OCI-LY7 (cell line): ENCODE measurements around the gene MAP7D1.

Experiments
- EZH2phosphoT487 ChIP-seq: fragments of 200-600 bp; sonication (generic); IDR thresholded peaks from 2 replicates; pipeline ENCODE4 v1.6.1; 2018; ENCODE audit warnings: low read depth, borderline replicate concordance, mild to moderate bottlenecking, mixed run types, antibody characterized with exemption, low read length, moderate library complexity, mixed read lengths
- TF ChIP-seq, protein P1 (sequence below): fragments of 200-600 bp; sonication (generic); conservative IDR thresholded peaks from 2 replicates; pipeline ENCODE4 v1.5.1; 2014; ENCODE audit warnings: mild to moderate bottlenecking, antibody characterized with exemption, low read length, moderate library complexity, mixed read lengths

DNA sequence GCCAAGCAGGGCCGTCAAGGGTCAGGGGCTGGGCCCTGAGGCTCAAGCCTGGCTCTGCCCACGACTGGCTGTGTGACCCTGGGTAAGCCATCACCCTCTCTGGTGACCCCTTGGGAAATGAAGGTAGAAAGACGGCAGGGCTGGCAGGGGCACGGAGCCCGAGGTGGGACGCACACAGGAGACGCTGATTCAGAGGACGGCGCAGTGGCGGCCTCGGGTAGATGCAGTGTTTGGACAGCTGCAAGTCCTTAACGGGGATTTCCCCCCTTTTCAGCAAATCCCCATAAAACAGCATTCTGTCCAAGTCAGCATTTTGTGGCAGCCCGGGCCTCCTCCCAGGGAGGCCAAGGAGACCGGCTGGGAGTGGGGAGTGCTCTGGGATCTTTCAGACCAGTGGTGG is 47.6 kb upstream of the MAP7D1 start:
- TF ChIP-seq, protein P1, sequence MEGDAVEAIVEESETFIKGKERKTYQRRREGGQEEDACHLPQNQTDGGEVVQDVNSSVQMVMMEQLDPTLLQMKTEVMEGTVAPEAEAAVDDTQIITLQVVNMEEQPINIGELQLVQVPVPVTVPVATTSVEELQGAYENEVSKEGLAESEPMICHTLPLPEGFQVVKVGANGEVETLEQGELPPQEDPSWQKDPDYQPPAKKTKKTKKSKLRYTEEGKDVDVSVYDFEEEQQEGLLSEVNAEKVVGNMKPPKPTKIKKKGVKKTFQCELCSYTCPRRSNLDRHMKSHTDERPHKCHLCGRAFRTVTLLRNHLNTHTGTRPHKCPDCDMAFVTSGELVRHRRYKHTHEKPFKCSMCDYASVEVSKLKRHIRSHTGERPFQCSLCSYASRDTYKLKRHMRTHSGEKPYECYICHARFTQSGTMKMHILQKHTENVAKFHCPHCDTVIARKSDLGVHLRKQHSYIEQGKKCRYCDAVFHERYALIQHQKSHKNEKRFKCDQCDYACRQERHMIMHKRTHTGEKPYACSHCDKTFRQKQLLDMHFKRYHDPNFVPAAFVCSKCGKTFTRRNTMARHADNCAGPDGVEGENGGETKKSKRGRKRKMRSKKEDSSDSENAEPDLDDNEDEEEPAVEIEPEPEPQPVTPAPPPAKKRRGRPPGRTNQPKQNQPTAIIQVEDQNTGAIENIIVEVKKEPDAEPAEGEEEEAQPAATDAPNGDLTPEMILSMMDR, result no peak
- no peak for TF ChIP-seq EZH2phosphoT487
